DMS153 treated with DMSO at 0.1 percent for 48 hours (cell line): ENCODE data around the gene RFX4.
"Not testable (repeated sequence)": the region's sequence is repeated elsewhere in the genome, so short reads cannot be mapped to it uniquely, and the experiment has no call there.

Experiments
- DNase-seq: peaks from one replicate; lab custom pipeline; 2025; ENCODE audit not compliant: unreplicated experiment; lab: John Stamatoyannopoulos, UW

RFX4 gene

GRCh38 chr12:106685381-106685780 is 102.6 kb downstream of the RFX4 start:
- DNase-seq: no peak

- no peak for DNase-seq
These were observed 104.9 kb downstream of the RFX4 start for GRCh38 chr12:106687672-106688071.

GRCh38 chr12:106690569-106691305 is 107.9 kb downstream of the RFX4 start:
- no peak for DNase-seq

- DNase-seq: not testable (repeated sequence)
These were observed 109.2 kb downstream of the RFX4 start for GRCh38 chr12:106692033-106692432.

GRCh38 chr12:106692896-106693820 is 110.4 kb downstream of the RFX4 start:
- DNase-seq: no peak

- no peak for DNase-seq
These were observed 113.3 kb downstream of the RFX4 start for GRCh38 chr12:106696071-106696470.

- DNase-seq: no peak
These were observed 114.0 kb downstream of the RFX4 start for GRCh38 chr12:106696681-106697417.

GRCh38 chr12:106704081-106704480 is 121.3 kb downstream of the RFX4 start:
- no peak for DNase-seq

- DNase-seq: no peak
These were observed 123.2 kb downstream of the RFX4 start for GRCh38 chr12:106705971-106706370.

- no peak for DNase-seq
These were observed 126.3 kb downstream of the RFX4 start for GRCh38 chr12:106709068-106709511.

- no peak for DNase-seq
These were observed 127.5 kb downstream of the RFX4 start for GRCh38 chr12:106710143-106710893.

- no peak for DNase-seq
These were observed 128.5 kb downstream of the RFX4 start for GRCh38 chr12:106711316-106711715.

GRCh38 chr12:106712768-106713167 is 130.0 kb downstream of the RFX4 start:
- DNase-seq: no peak

- DNase-seq: no peak
These were observed 132.1 kb downstream of the RFX4 start for GRCh38 chr12:106714926-106715325.

GRCh38 chr12:106715582-106715981 is 132.8 kb downstream of the RFX4 start:
- no peak for DNase-seq

- DNase-seq: no peak
These were observed 134.9 kb downstream of the RFX4 start for GRCh38 chr12:106717673-106718072.

GRCh38 chr12:106719879-106720278 is 137.1 kb downstream of the RFX4 start:
- no peak for DNase-seq

GRCh38 chr12:106720696-106721095 is 137.9 kb downstream of the RFX4 start:
- DNase-seq: no peak

- DNase-seq: no peak
These were observed 139.1 kb downstream of the RFX4 start for GRCh38 chr12:106721915-106722314.

- DNase-seq: no peak
These were observed 140.0 kb downstream of the RFX4 start for GRCh38 chr12:106722837-106723236.

GRCh38 chr12:106723416-106723815 is 140.6 kb downstream of the RFX4 start:
- DNase-seq: no peak
